GM12878 (cell line): ENCODE data around the gene CCNI. TPM values are rescaled to one million over a fixed set of nuclear protein-coding genes. Genes with fewer than 3 reads are reported as not detected.
A peak's percentile ranks its signal among the peaks of the same experiment; 100 is the strongest.

Experiments
- ATAC-seq: fragments of 200-7000 bp; cut with Tn5 transposase; 3 replicates; pipeline ENCODE4 v1.9.1; 2020; ENCODE audit warnings: mild to moderate bottlenecking, moderate library complexity
- BruUV-seq: library from RNA; stranded (reverse); fragments of 400-500 nt; replicated peaks from 2 replicates; lab custom pipeline; 2021; lab: Mats Ljungman, UMichigan
- CTCF ChIA-PET: fragments of 300-600 bp; sonication (Branson Sonifier 250); formaldehyde crosslinking; extraction: SDS; loops from one replicate; lab custom pipeline; 2021; ENCODE audit warnings: inconsistent platforms; lab: Yijun Ruan, JAX
- POLR2A ChIA-PET: fragments of 350-600 bp; formaldehyde crosslinking; extraction: SDS; loops from one replicate; lab custom pipeline; 2021; ENCODE audit warnings: inconsistent platforms; lab: Charles Lee
- RAD21 ChIA-PET: fragments of 300-600 bp; sonication (Branson Sonifier 250); formaldehyde crosslinking; loops from one replicate; lab custom pipeline; 2023; ENCODE audit warnings: antibody characterized with exemption; ENCODE audit not compliant: unreplicated experiment; lab: Charles Lee
- SMC1A ChIA-PET: fragments of 300-600 bp; sonication (Branson Sonifier 250); formaldehyde crosslinking; loops from one replicate; lab custom pipeline; 2023; ENCODE audit not compliant: unreplicated experiment, uncharacterized antibody; lab: Charles Lee
- DNase-seq: peaks from one replicate; pipeline ENCODE4 v3.0.0-alpha.2; 2011; ENCODE audit warnings: low read depth, low spot score
- FAIRE-seq: peaks from 3 replicates; lab custom pipeline; 2011; peaks lifted over from hg19 to GRCh38; lab: Jason Lieb, UNC
- H2AFZ ChIP-seq: 2 replicates; pipeline ENCODE4 v1.6.0; 2011; ENCODE audit warnings: low read depth, low read length, control low read depth; ENCODE audit not compliant: control insufficient read depth
- H3K27ac ChIP-seq: 2 replicates; pipeline ENCODE4 v1.5.1; 2011; ENCODE audit warnings: control low read depth; ENCODE audit not compliant: control insufficient read depth, insufficient read depth
- H3K27me3 ChIP-seq, 2 experiments: replicated peaks in 1 of 2; 2 replicates each; pipeline versions ENCODE4 v1.6.0 to v1.6.1; 2011; ENCODE audit warnings: low read length in 1 of 2; ENCODE audit not compliant: control insufficient read depth in 2 of 2, insufficient read depth in 2 of 2
- H3K36me3 ChIP-seq, 2 experiments: 2 replicates each; pipeline ENCODE4 v1.5.1; 2011; ENCODE audit warnings: low read length in 1 of 2; ENCODE audit not compliant: control insufficient read depth in 2 of 2, insufficient read depth in 2 of 2
- H3K4me1 ChIP-seq: 2 replicates; pipeline ENCODE4 v1.6.1; 2011; ENCODE audit warnings: mild to moderate bottlenecking, low read length, moderate library complexity, mixed read lengths; ENCODE audit not compliant: control insufficient read depth, insufficient read depth
- H3K4me2 ChIP-seq: 2 replicates; pipeline ENCODE4 v1.6.0; 2011; ENCODE audit warnings: control low read depth; ENCODE audit not compliant: control insufficient read depth, insufficient read depth
- H3K4me3 ChIP-seq: fragments of 200-600 bp; sonication (generic); 2 replicates; pipeline ENCODE4 v1.5.1; 2016
- H3K79me2 ChIP-seq: 2 replicates; pipeline ENCODE4 v1.6.0; 2011; ENCODE audit warnings: low read length; ENCODE audit not compliant: control insufficient read depth, insufficient read depth
- H3K9ac ChIP-seq: 2 replicates; pipeline ENCODE4 v1.8.0; 2011; ENCODE audit warnings: low read length, control low read depth, mixed read lengths; ENCODE audit not compliant: control insufficient read depth, insufficient read depth
- H3K9me3 ChIP-seq: replicated peaks from 3 replicates; pipeline ENCODE4 v1.5.1; 2011; ENCODE audit warnings: mild to moderate bottlenecking, low read length; ENCODE audit not compliant: control insufficient read depth, insufficient read depth
- H4K20me1 ChIP-seq: 2 replicates; pipeline ENCODE4 v1.6.0; 2011; ENCODE audit not compliant: control insufficient read depth, insufficient read depth
- BCL11A ChIP-seq: IDR thresholded peaks from 2 replicates; pipeline ENCODE4 v1.6.1; 2011; ENCODE audit warnings: low read depth, low read length
- POLR2A ChIP-seq: IDR thresholded peaks from 2 replicates; pipeline ENCODE4 v1.6.1; 2011; ENCODE audit warnings: low read depth, mild to moderate bottlenecking, low read length
- POLR2AphosphoS5 ChIP-seq: IDR thresholded peaks from 2 replicates; pipeline ENCODE4 v1.6.1; 2011; ENCODE audit warnings: mild to moderate bottlenecking, low read length, inconsistent platforms
- SMAD5 ChIP-seq: IDR thresholded peaks from 2 replicates; pipeline ENCODE4 v1.6.1; 2016; ENCODE audit warnings: antibody characterized with exemption, low read depth
- SMC3 ChIP-seq: IDR thresholded peaks from 2 replicates; pipeline ENCODE4 v1.6.1; 2011; ENCODE audit warnings: low read length, improper control_type of control experiment, borderline replicate concordance
- WGBS: methylation state at CpG from one replicate; pipeline ENCODE4 v1.1.6; 2016; ENCODE audit warnings: low lambda C conversion rate; ENCODE audit not compliant: insufficient replicate concordance, insufficient coverage; ENCODE audit errors: missing lambda C conversion rate; 5-methylcytosine and 5-hydroxymethylcytosine counted together
- in situ Hi-C: fragments of 300-500 bp; cut with MboI; formaldehyde crosslinking; loops from 9 replicates; pipeline ENCODE4 v1.14.3; 2018; ENCODE audit warnings: mixed read lengths
- intact Hi-C: fragments of 100-400 bp; cut with micrococcal nuclease; formaldehyde crosslinking; loops from one replicate; pipeline ENCODE4 v1.14.2; 2022; ENCODE audit not compliant: unreplicated experiment
- polyA plus RNA-seq, 11 experiments: library from polyadenylated mRNA; depleted of rRNA in 4 of 11; unstranded in 6 of 11; stranded (reverse) in 5 of 11; fragments of >200 nt; fragmentation: Nextera tagmentation in 4 of 11; fragmentation: Illumina TruSeq in 1 of 11; extraction: Ambion mirVana in 4 of 11; extraction: Trizol in 1 of 11; gene quantifications; 1 replicate in 1 of 11; 2 replicates in 10 of 11; pipeline versions ENCODE4 v1.2.1 to v1.2.3, GENCODE V29; 2011 to 2016; ENCODE audit warnings: inconsistent platforms in 2 of 11, missing spikeins in 2 of 11, low read depth in 1 of 11
- total RNA-seq, 4 experiments: library from RNA; depleted of rRNA in 3 of 4; stranded (reverse); fragments of >200 nt in 3 of 4; fragmentation: Illumina TruSeq in 1 of 4; extraction: Trizol in 1 of 4; gene quantifications; 2 replicates each; pipeline versions ENCODE4 v1.2.1 to v1.2.3, GENCODE V29; 2013 to 2021
- TF ChIP-seq, protein P1 (sequence below): fragments of 450-650 bp; IDR thresholded peaks from 2 replicates; pipeline ENCODE4 v1.6.1; 2017; ENCODE audit warnings: borderline replicate concordance

CCNI gene
- total and polyA plus RNA-seq, 10 of the 15 experiments (the other 5 are each of a cell fraction or from before 2014, with no cell fraction given) = 70.6 to 178 (median 105) TPM

DNA sequence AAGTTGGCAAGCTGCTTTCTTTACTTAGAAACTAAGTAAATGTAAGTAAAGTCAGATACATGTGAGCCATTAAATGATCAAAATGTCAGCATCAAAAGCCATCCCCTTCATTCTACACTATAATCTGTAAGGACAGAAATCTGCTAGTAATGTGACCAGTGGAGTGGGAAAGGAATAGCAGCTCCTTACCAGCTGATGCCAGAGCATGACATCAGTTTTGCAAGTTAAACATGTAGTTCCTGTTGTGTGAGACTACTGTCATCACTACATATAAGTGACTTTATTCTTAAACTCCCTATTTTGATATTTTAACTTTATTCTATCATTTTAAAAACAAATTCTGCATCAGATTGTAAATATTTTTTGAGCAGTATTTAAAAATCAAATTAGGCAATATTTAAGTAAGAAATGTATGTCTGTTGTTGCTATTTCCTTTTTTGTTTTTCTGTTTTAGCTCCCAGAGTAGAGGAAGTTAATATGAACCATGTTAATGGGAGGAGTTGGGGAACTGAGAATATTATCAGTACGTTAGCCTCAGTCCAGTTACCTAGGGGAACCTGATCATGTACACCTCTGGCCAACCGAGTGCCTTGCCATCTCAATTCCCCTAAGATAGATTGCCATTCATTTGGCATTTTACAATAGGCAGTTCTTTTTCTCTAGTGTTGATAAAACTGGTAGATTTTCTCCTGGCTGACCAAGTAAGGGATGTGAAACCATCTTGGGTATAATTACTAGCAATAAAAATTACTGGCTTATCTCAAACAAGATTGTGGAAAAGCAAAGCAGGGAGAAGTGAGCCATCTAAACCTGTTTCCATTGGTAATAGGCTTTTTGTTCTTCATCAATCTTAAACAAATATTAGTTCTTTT, 34.7 kb downstream of the CCNI start:
- no peak for FAIRE-seq
- 0% methylated on average over 2 of the region's 2 CpGs for WGBS
- H2AFZ ChIP-seq = no peak overlapping the region

More for the DNA sequence above, 34.7 kb downstream of the CCNI start:
- SMC1A ChIA-PET = interaction anchor here (0.7 to 1.6 kb wide), 5 partner anchors 9 to 319 kb away, joined by 3 read pairs; no protein-coding TSS in a partner anchor
- Histone ChIP-seq H4K20me1 (no peaks in the 10 kb centered on the region), H3K36me3 (peaks cover under 1 to 16% of the 10 kb centered on the region in 2 experiments; a peak in 3 of 4 replicates), H3K27ac (no peak overlapping the region), H3K9me3 (no peaks in the 10 kb centered on the region), H3K4me3 (no peak overlapping the region), H3K79me2 (no peaks in the 10 kb centered on the region), H3K27me3 (no peaks in the 10 kb centered on the region), H3K9ac (no peak overlapping the region), H3K4me1 (no peaks in the 10 kb centered on the region), H3K4me2 (no peak overlapping the region)
- DNase-seq (no peak), ATAC-seq (peak; percentile 64)
- POLR2A ChIA-PET = no interaction called here
- intact Hi-C loops (loop anchor here (5.0 kb wide), 2 partner anchors 94 to 609 kb away; partner anchors contain the start of gene SEPTIN11), in situ Hi-C loops (loop anchor here (5.0 kb wide), 1 partner anchor 529 kb away; no protein-coding TSS in a partner anchor)
- CTCF ChIA-PET = interaction anchor here (1.8 kb wide), 1 partner anchor 11 kb away, joined by 9 read pairs; no protein-coding TSS in a partner anchor
- no TSS peak for BruUV-seq
- RAD21 ChIA-PET = no interaction called here
- no peak for TF ChIP-seq POLR2A
- no peak for TF ChIP-seq BCL11A
- TF ChIP-seq POLR2AphosphoS5 = no peak
- no peak for TF ChIP-seq SMC3
- TF ChIP-seq, protein P1, sequence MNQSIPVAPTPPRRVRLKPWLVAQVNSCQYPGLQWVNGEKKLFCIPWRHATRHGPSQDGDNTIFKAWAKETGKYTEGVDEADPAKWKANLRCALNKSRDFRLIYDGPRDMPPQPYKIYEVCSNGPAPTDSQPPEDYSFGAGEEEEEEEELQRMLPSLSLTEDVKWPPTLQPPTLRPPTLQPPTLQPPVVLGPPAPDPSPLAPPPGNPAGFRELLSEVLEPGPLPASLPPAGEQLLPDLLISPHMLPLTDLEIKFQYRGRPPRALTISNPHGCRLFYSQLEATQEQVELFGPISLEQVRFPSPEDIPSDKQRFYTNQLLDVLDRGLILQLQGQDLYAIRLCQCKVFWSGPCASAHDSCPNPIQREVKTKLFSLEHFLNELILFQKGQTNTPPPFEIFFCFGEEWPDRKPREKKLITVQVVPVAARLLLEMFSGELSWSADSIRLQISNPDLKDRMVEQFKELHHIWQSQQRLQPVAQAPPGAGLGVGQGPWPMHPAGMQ = no peak
- no peak for TF ChIP-seq SMAD5
